D721Med (cell line): ENCODE results near the gene ORC2.

Source experiments
- DNase-seq: peaks from one replicate; pipeline ENCODE4 v3.0.0; 2011; ENCODE audit warnings: low spot score; ENCODE audit not compliant: insufficient read length
- FAIRE-seq: peaks from 2 replicates; lab custom pipeline; 2011; peaks lifted over from hg19 to GRCh38; lab: Jason Lieb, UNC
- CTCF ChIP-seq: IDR thresholded peaks from 2 replicates; pipeline ENCODE4 v1.5.1; 2012; ENCODE audit warnings: mild to moderate bottlenecking, control low read depth; ENCODE audit not compliant: insufficient read depth; ENCODE audit errors: missing control alignments

The ORC2 gene

DNA sequence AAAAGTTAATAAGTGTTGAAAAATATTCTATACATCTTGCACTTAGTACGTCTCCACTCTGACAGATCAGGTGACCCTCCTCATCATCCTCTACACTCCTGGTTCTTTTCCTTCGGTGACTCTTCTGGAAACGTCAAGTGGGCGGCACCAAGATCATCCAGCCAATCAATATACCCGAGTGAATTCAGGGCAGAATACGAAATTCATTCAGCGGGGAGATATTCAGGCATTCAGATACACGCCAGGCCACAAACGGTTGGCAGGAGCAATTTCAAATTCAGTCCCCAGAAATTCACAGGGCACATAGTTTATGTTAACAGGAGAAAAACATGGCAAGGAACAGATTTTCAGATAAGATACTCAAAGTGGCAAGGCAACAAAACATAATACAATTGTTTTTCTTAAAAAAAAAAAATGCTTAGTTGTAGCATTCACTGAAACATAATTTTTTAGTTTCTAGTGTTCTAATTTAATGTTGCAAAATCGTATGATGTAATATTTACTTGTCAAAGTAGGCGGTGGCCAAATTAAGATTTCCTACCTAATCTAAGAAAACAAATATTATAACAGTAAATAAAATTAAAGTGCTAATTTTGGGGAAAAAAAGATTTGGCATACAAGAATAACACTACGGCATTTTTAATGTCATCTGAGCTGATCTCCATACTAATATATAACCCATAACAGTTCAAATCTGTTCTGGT, 103.2 kb downstream of the ORC2 start:
- no peak for FAIRE-seq
- DNase-seq = no peak

More for the DNA sequence above, 103.2 kb downstream of the ORC2 start:
- no peak for TF ChIP-seq CTCF
